Colonic mucosa (tissue), 4 donors: Measurements from ENCODE around the gene LTB4R2. TPM values are rescaled to one million over a fixed set of nuclear protein-coding genes. Genes with fewer than 3 reads are reported as not detected.

Experiments used
- DNase-seq: peaks from one replicate; pipeline ENCODE4 v3.0.0-alpha.2; 2020
- H3K27ac ChIP-seq: fragments of 200-600 bp; one replicate; pipeline ENCODE4 v1.8.0; 2021
- H3K27me3 ChIP-seq: fragments of 200-600 bp; one replicate; pipeline ENCODE4 v1.8.0; 2021
- H3K36me3 ChIP-seq: fragments of 200-600 bp; one replicate; pipeline ENCODE4 v1.8.0; 2021
- H3K4me1 ChIP-seq: fragments of 200-600 bp; one replicate; pipeline ENCODE4 v1.8.0; 2021; ENCODE audit warnings: mild to moderate bottlenecking
- H3K4me3 ChIP-seq: fragments of 200-600 bp; one replicate; pipeline ENCODE4 v1.8.0; 2021
- H3K9ac ChIP-seq, 2 donors: one replicate each; pipeline ENCODE4 v1.7.0; 2013; ENCODE audit warnings: control low read depth in 2 of 2, low read depth in 2 of 2, low read length in 2 of 2
- H3K9me3 ChIP-seq: fragments of 200-600 bp; one replicate; pipeline ENCODE4 v1.8.0; 2021
- CTCF ChIP-seq: fragments of 200-600 bp; IDR thresholded peaks from one replicate; pipeline ENCODE4 v1.8.0; 2022; ENCODE audit warnings: antibody characterized with exemption, mild to moderate bottlenecking
- intact Hi-C: fragments of 100-400 bp; cut with DNase I; formaldehyde crosslinking; loops from one replicate; pipeline ENCODE4 v1.14.1; 2022
- total RNA-seq, 2 donors: library from RNA; stranded (reverse); fragmentation: NEBNext Ultra II Directional in 1 of 2; extraction: Animal tissue kit (Norgen Biotek cat#: 25700) in 1 of 2; gene quantifications; one replicate each; pipeline ENCODE4 v1.2.1, GENCODE V29; 2021
- donor health status: healthy.
- donor health status: DM: no; HTN: no; CAD: no.
- donor health status: DM: no; HTN: no; CAD: no.

Gene LTB4R2
- total RNA-seq, 2 donors from 2014 or later = 2.7 to 7.8 TPM

- Histone ChIP-seq H3K36me3 (peaks cover 3% of the 10 kb centered on the region), H3K4me3 (no peak overlapping the region)
- intact Hi-C loops = no loop called here
Observed at GRCh38 chr14:24289649-24290280, 20.2 kb upstream of the LTB4R2 start.

GRCh38 chr14:24290746-24291145 lies 19.2 kb upstream of the LTB4R2 start:
- peaks cover 8% of the 10 kb centered on the region for H3K36me3 ChIP-seq
- intact Hi-C loops = no loop called here
- TF ChIP-seq CTCF = no peak
- no peak overlapping the region for H3K9ac ChIP-seq
- H3K27me3 ChIP-seq = no peaks in the 10 kb centered on the region
- no peak for DNase-seq
- no peak overlapping the region for H3K27ac ChIP-seq
- no peaks in the 10 kb centered on the region for H3K9me3 ChIP-seq
- H3K4me1 ChIP-seq = no peaks in the 10 kb centered on the region
- H3K4me3 ChIP-seq = no peak overlapping the region

More at GRCh38 chr14:24289649-24290280, 20.2 kb upstream of the LTB4R2 start:
- H3K27ac ChIP-seq = no peak overlapping the region
- no peak for DNase-seq
- H3K27me3 ChIP-seq = no peaks in the 10 kb centered on the region
- H3K9me3 ChIP-seq = no peaks in the 10 kb centered on the region
- no peak for TF ChIP-seq CTCF
- no peaks in the 10 kb centered on the region for H3K4me1 ChIP-seq
- no peak overlapping the region for H3K9ac ChIP-seq

GRCh38 chr14:24291446-24292117 lies 18.4 kb upstream of the LTB4R2 start:
- no peak for DNase-seq
- H3K27me3 ChIP-seq = no peaks in the 10 kb centered on the region
- TF ChIP-seq CTCF = no peak
- H3K27ac ChIP-seq = no peak overlapping the region
- H3K36me3 ChIP-seq = peaks cover 8% of the 10 kb centered on the region
- H3K9me3 ChIP-seq = no peaks in the 10 kb centered on the region
- intact Hi-C loops = loop anchor here (2.0 kb wide), 1 partner anchor 47 kb away; no protein-coding TSS in a partner anchor
- peaks cover under 1% of the 10 kb centered on the region for H3K4me1 ChIP-seq
- no peak overlapping the region for H3K4me3 ChIP-seq
- no peak overlapping the region for H3K9ac ChIP-seq

GRCh38 chr14:24292118-24292807 lies 17.7 kb upstream of the LTB4R2 start:
- Histone ChIP-seq H3K36me3 (peaks cover 8% of the 10 kb centered on the region), H3K4me1 (peaks cover 7% of the 10 kb centered on the region), H3K9me3 (no peaks in the 10 kb centered on the region), H3K4me3 (no peak overlapping the region), H3K27me3 (no peaks in the 10 kb centered on the region), H3K27ac (no peak overlapping the region), H3K9ac (no peak overlapping the region)
- no peak for TF ChIP-seq CTCF
- DNase-seq = no peak
- intact Hi-C loops = loop anchor here (2.0 kb wide), 1 partner anchor 47 kb away; no protein-coding TSS in a partner anchor

- Histone ChIP-seq H3K4me1 (peaks cover 7% of the 10 kb centered on the region), H3K4me3 (no peak overlapping the region), H3K27ac (no peak overlapping the region), H3K36me3 (peaks cover 8% of the 10 kb centered on the region), H3K27me3 (no peaks in the 10 kb centered on the region), H3K9me3 (no peaks in the 10 kb centered on the region), H3K9ac (no peak overlapping the region)
- DNase-seq = no peak
- TF ChIP-seq CTCF = no peak
- intact Hi-C loops = loop anchor here (2.0 kb wide), 1 partner anchor 49 kb away; no protein-coding TSS in a partner anchor
Observed at GRCh38 chr14:24293525-24293924, 16.4 kb upstream of the LTB4R2 start.
